ENCODE data around the gene C2orf49.

Gene C2orf49

GRCh38 chr2:105362862-105363591 is 25.7 kb downstream of the C2orf49 start:
- no peak for DNase-seq

GRCh38 chr2:105364436-105365139 is 27.2 kb downstream of the C2orf49 start:
- DNase-seq = no peak

- no peak for DNase-seq
Observed at GRCh38 chr2:105365206-105365605, 27.9 kb downstream of the C2orf49 start.

GRCh38 chr2:105368759-105369408 is 31.5 kb downstream of the C2orf49 start:
- no peak for DNase-seq

GRCh38 chr2:105369777-105370690 is 32.7 kb downstream of the C2orf49 start:
- DNase-seq = peak; percentile 81 to 86

- DNase-seq = no peak
Observed at GRCh38 chr2:105371156-105371555, 33.8 kb downstream of the C2orf49 start.

- no peak for DNase-seq
Observed at GRCh38 chr2:105371810-105372209, 34.5 kb downstream of the C2orf49 start.

- no peak for DNase-seq
Observed at GRCh38 chr2:105373344-105373781, 36.0 kb downstream of the C2orf49 start.

GRCh38 chr2:105373895-105374401 is 36.6 kb downstream of the C2orf49 start:
- DNase-seq = no peak

GRCh38 chr2:105375001-105375561 is 37.7 kb downstream of the C2orf49 start:
- no peak for DNase-seq

GRCh38 chr2:105376010-105376409 is 38.7 kb downstream of the C2orf49 start:
- no peak for DNase-seq

- DNase-seq = no peak
Observed at GRCh38 chr2:105376789-105377240, 39.5 kb downstream of the C2orf49 start.

- DNase-seq = no peak
Observed at GRCh38 chr2:105377871-105378270, 40.5 kb downstream of the C2orf49 start.

GRCh38 chr2:105378276-105378840 is 41.0 kb downstream of the C2orf49 start:
- DNase-seq = no peak

- DNase-seq = no peak
Observed at GRCh38 chr2:105378921-105379383, 41.6 kb downstream of the C2orf49 start.

- DNase-seq = no peak
Observed at GRCh38 chr2:105379741-105380186, 42.4 kb downstream of the C2orf49 start.

- DNase-seq = no peak
Observed at GRCh38 chr2:105380432-105381100, 43.2 kb downstream of the C2orf49 start.

- no peak for DNase-seq
Observed at GRCh38 chr2:105381101-105381668, 43.8 kb downstream of the C2orf49 start.

GRCh38 chr2:105382177-105382576 is 44.8 kb downstream of the C2orf49 start:
- no peak for DNase-seq

- no peak for DNase-seq
Observed at GRCh38 chr2:105383432-105384166, 46.3 kb downstream of the C2orf49 start.
